HEK293 (cell line): ENCODE data around the gene RPS15.

ENCODE experiments used
- CTCF ChIA-PET: fragments of 350-600 bp; formaldehyde crosslinking; extraction: SDS; loops from one replicate; lab custom pipeline; 2021; ENCODE audit warnings: antibody characterized with exemption; lab: Yijun Ruan, JAX
- POLR2A ChIA-PET: fragments of 300-600 bp; formaldehyde crosslinking; extraction: SDS; loops from one replicate; lab custom pipeline; 2020; ENCODE audit warnings: antibody characterized with exemption, inconsistent platforms; lab: Yijun Ruan, JAX
- H3K27ac ChIP-seq: fragments of 200-500 bp; sonication (Bioruptor generic); 2 replicates; pipeline ENCODE4 v1.5.1; 2014; ENCODE audit warnings: low read depth, low read length, control low read depth, inconsistent platforms; ENCODE audit errors: extremely low read depth
- H3K36me3 ChIP-seq, 2 experiments: fragments of 200-500 bp in 1 of 2; sonication (Bioruptor generic) in 1 of 2; 1 replicate in 1 of 2; 2 replicates in 1 of 2; pipeline ENCODE4 v1.5.1; 2014 to 2017; ENCODE audit warnings: inconsistent platforms in 2 of 2, low read length in 2 of 2; ENCODE audit not compliant: control insufficient read depth in 2 of 2, insufficient read depth in 1 of 2
- H3K4me1 ChIP-seq: fragments of 200-500 bp; sonication (Bioruptor generic); 2 replicates; pipeline ENCODE4 v1.5.1; 2014; ENCODE audit warnings: mild to moderate bottlenecking, low read length, inconsistent platforms; ENCODE audit not compliant: control insufficient read depth, insufficient read depth
- H3K4me3 ChIP-seq: 2 replicates; pipeline ENCODE4 v1.5.1; 2011; ENCODE audit warnings: low read depth, mild to moderate bottlenecking, control low read depth, low read length, moderate library complexity
- H3K9me3 ChIP-seq: fragments of 200-500 bp; sonication (Bioruptor generic); 2 replicates; pipeline ENCODE4 v1.5.1; 2014; ENCODE audit warnings: low read depth, low read length, inconsistent platforms; ENCODE audit not compliant: control insufficient read depth, insufficient read depth
- EGR2 ChIP-seq: fragments of 450-650 bp; formaldehyde crosslinking; IDR thresholded peaks from 2 replicates; pipeline ENCODE4 v1.5.1; 2016; ENCODE audit warnings: low read depth, missing biosample characterization, missing genetic modification characterization
- GFI1B ChIP-seq: fragments of 450-650 bp; formaldehyde crosslinking; IDR thresholded peaks from 2 replicates; pipeline ENCODE4 v1.5.1; 2016; ENCODE audit warnings: missing biosample characterization, missing genetic modification characterization
- HIC1 ChIP-seq: fragments of 450-650 bp; formaldehyde crosslinking; IDR thresholded peaks from 2 replicates; pipeline ENCODE4 v1.5.1; 2016; ENCODE audit warnings: missing biosample characterization, missing genetic modification characterization
- HOXA7 ChIP-seq: sonication (generic); formaldehyde crosslinking; IDR thresholded peaks from 2 replicates; pipeline ENCODE4 v1.8.1; 2022; ENCODE audit warnings: missing genetic modification reagents, borderline replicate concordance
- KLF16 ChIP-seq: fragments of 450-650 bp; formaldehyde crosslinking; IDR thresholded peaks from 2 replicates; pipeline ENCODE4 v1.5.1; 2017; ENCODE audit warnings: missing biosample characterization, missing genetic modification characterization
- KLF8 ChIP-seq: fragments of 450-650 bp; formaldehyde crosslinking; IDR thresholded peaks from 2 replicates; pipeline ENCODE4 v1.5.1; 2016; ENCODE audit warnings: missing biosample characterization, missing genetic modification characterization
- PBX3 ChIP-seq: sonication (generic); formaldehyde crosslinking; IDR thresholded peaks from 2 replicates; pipeline ENCODE4 v1.8.1; 2022; ENCODE audit warnings: mild to moderate bottlenecking, moderate library complexity, missing genetic modification reagents
- SALL2 ChIP-seq: fragments of 450-650 bp; formaldehyde crosslinking; IDR thresholded peaks from 2 replicates; pipeline ENCODE4 v1.5.0; 2017; ENCODE audit warnings: missing biosample characterization, mild to moderate bottlenecking, missing genetic modification characterization, borderline replicate concordance
- YY1 ChIP-seq: fragments of 450-650 bp; formaldehyde crosslinking; IDR thresholded peaks from 2 replicates; pipeline ENCODE4 v1.5.1; 2018; ENCODE audit warnings: missing biosample characterization, missing genetic modification characterization
- ZBTB8A ChIP-seq: fragments of 450-650 bp; formaldehyde crosslinking; IDR thresholded peaks from 2 replicates; pipeline ENCODE4 v1.5.1; 2016; ENCODE audit warnings: missing biosample characterization, missing genetic modification characterization
- ZFHX2 ChIP-seq: fragments of 450-650 bp; formaldehyde crosslinking; conservative IDR thresholded peaks from 2 replicates; pipeline ENCODE4 v1.5.1; 2016; ENCODE audit warnings: missing biosample characterization, missing genetic modification characterization
- ZFP3 ChIP-seq: fragments of 450-650 bp; formaldehyde crosslinking; IDR thresholded peaks from 2 replicates; pipeline ENCODE4 v1.5.1; 2016; ENCODE audit warnings: low read depth, missing biosample characterization, missing genetic modification characterization
- ZIC2 ChIP-seq: fragments of 450-650 bp; formaldehyde crosslinking; IDR thresholded peaks from 2 replicates; pipeline ENCODE4 v1.5.1; 2016; ENCODE audit warnings: missing biosample characterization, missing genetic modification characterization
- ZNF133 ChIP-seq: fragments of 450-650 bp; formaldehyde crosslinking; IDR thresholded peaks from 2 replicates; pipeline ENCODE4 v1.5.1; 2016; ENCODE audit warnings: missing biosample characterization, missing genetic modification characterization
- ZNF211 ChIP-seq: fragments of 450-650 bp; formaldehyde crosslinking; IDR thresholded peaks from 2 replicates; pipeline ENCODE4 v1.5.1; 2016; ENCODE audit warnings: low read depth, missing biosample characterization, missing genetic modification characterization
- ZNF324 ChIP-seq: fragments of 450-650 bp; formaldehyde crosslinking; IDR thresholded peaks from 2 replicates; pipeline ENCODE4 v1.5.1; 2016; ENCODE audit warnings: missing biosample characterization, missing genetic modification characterization
- ZNF350 ChIP-seq: fragments of 450-650 bp; formaldehyde crosslinking; IDR thresholded peaks from 2 replicates; pipeline ENCODE4 v1.5.0; 2017; ENCODE audit warnings: missing biosample characterization, mild to moderate bottlenecking, missing genetic modification characterization
- ZNF416 ChIP-seq: fragments of 450-650 bp; formaldehyde crosslinking; IDR thresholded peaks from 2 replicates; pipeline ENCODE4 v1.5.1; 2016; ENCODE audit warnings: missing biosample characterization, missing genetic modification characterization
- ZNF529 ChIP-seq: fragments of 450-650 bp; formaldehyde crosslinking; IDR thresholded peaks from 2 replicates; pipeline ENCODE4 v1.5.1; 2017; ENCODE audit warnings: missing genetic modification characterization, missing biosample characterization; ENCODE audit not compliant: insufficient replicate concordance
- ZNF544 ChIP-seq: fragments of 450-650 bp; formaldehyde crosslinking; IDR thresholded peaks from 2 replicates; pipeline ENCODE4 v1.5.0; 2017; ENCODE audit warnings: missing biosample characterization, missing genetic modification characterization
- ZNF658 ChIP-seq: fragments of 450-650 bp; formaldehyde crosslinking; IDR thresholded peaks from 2 replicates; pipeline ENCODE4; 2016; ENCODE audit warnings: missing biosample characterization, missing genetic modification characterization
- ZNF664 ChIP-seq: fragments of 450-650 bp; formaldehyde crosslinking; IDR thresholded peaks from 2 replicates; pipeline ENCODE4 v1.5.1; 2016; ENCODE audit warnings: missing biosample characterization, missing genetic modification characterization
- ZNF670 ChIP-seq: fragments of 450-650 bp; formaldehyde crosslinking; IDR thresholded peaks from 2 replicates; pipeline ENCODE4 v1.5.1; 2016; ENCODE audit warnings: missing biosample characterization, missing genetic modification characterization, low read depth
- ZNF792 ChIP-seq: fragments of 450-650 bp; formaldehyde crosslinking; IDR thresholded peaks from 2 replicates; pipeline ENCODE4 v1.5.1; 2016; ENCODE audit warnings: missing biosample characterization, missing genetic modification characterization
- TF ChIP-seq, protein P1 (sequence below): fragments of 450-650 bp; formaldehyde crosslinking; IDR thresholded peaks from 2 replicates; pipeline ENCODE4; 2016; ENCODE audit warnings: missing biosample characterization, missing genetic modification characterization
- TF ChIP-seq, protein P2 (sequence below): fragments of 450-650 bp; formaldehyde crosslinking; IDR thresholded peaks from 2 replicates; pipeline ENCODE4 v1.5.1; 2016; ENCODE audit warnings: missing biosample characterization, missing genetic modification characterization
- TF ChIP-seq, protein P3 (sequence below): fragments of 450-650 bp; formaldehyde crosslinking; IDR thresholded peaks from 2 replicates; pipeline ENCODE4 v1.5.0; 2017; ENCODE audit warnings: missing biosample characterization, missing genetic modification characterization, borderline replicate concordance

Gene RPS15

DNA sequence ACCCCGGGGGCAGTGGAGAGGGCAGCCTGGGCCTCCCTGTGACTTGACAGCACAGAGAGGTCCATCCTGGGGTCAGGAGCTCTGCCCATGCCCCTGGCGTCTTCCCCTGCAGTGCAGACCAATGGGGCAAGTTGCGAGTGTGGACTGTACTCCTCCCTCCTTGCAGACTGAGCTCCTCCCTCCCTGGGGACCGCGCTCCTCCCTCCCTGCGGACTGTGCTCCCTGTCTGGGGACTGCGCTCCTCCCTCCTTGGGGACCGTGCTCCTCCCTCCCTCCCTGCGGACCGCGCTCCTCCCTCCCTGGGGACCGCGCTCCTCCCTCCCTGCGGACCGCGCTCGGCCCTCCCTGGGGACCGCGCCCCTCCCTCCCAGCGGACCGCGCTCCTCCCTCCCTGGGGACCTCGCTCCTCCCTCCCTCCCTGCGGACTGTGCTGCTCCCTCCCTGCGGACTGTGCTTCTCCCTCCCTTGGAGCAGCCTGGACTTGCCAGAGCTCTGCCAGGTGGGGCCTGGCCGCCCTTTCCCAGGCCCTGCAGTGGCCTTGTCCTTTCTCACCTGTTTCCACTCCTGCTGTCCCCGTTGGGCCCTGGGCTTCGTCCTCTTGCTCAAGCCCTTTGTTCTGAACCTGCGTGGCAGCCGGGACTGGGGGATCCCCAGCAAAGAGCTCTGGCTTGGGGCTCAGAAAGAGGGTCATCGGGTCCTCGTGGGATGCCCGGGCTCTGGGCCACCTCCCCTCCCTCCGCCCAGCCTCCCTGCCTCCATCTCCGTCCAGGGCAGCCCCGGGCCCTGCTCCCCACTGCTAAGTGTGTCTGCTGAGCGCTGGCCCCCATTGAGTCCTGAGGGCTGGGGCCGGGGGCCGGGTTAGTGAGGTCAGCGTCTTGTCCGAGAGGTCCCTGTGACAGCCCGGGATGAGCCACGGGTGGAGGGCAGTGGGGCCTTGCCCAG lies 43.7 kb upstream of the RPS15 start (continued):
- no peak for TF ChIP-seq GFI1B (tag by site-specific recombination)

- Histone ChIP-seq H3K9me3 (no peaks in the 10 kb centered on the region), H3K27ac (no peak overlapping the region), H3K4me3 (no peak overlapping the region), H3K4me1 (no peaks in the 10 kb centered on the region), H3K36me3 (peaks cover 0 to 54% of the 10 kb centered on the region in 2 experiments; a peak in 2 of 3 replicates)
- POLR2A ChIA-PET: no interaction called here
- CTCF ChIA-PET: no interaction called here
- TF ChIP-seq ZNF211 (tag by site-specific recombination) (no peak), ZNF133 (tag by site-specific recombination) (no peak), ZNF544 (tag by site-specific recombination) (no peak), HIC1 (tag by site-specific recombination) (peak; percentile 45; the same call in 1 of the 2 replicates), ZNF350 (tag by site-specific recombination) (no peak), ZNF664 (no peak), ZIC2 (tag by site-specific recombination) (no peak), PBX3 (CRISPR knock-in tag) (0 out of 2 replicates have a peak, but pooled peaks have one; percentile 32), ZNF658 (no peak), KLF8 (tag by site-specific recombination) (no peak), ZFHX2 (tag by site-specific recombination) (peak; percentile 97), EGR2 (peak; percentile 95), ZNF416 (tag by site-specific recombination) (no peak), KLF16 (no peak), ZBTB8A (tag by site-specific recombination) (peak; percentile 58), ZNF529 (tag by site-specific recombination) (no peak), SALL2 (tag by site-specific recombination) (no peak), ZNF324 (tag by site-specific recombination) (no peak), YY1 (no peak), HOXA7 (no peak), ZNF792 (no peak), ZNF670 (no peak), ZFP3 (tag by site-specific recombination) (no peak)
- TF ChIP-seq, protein P1, sequence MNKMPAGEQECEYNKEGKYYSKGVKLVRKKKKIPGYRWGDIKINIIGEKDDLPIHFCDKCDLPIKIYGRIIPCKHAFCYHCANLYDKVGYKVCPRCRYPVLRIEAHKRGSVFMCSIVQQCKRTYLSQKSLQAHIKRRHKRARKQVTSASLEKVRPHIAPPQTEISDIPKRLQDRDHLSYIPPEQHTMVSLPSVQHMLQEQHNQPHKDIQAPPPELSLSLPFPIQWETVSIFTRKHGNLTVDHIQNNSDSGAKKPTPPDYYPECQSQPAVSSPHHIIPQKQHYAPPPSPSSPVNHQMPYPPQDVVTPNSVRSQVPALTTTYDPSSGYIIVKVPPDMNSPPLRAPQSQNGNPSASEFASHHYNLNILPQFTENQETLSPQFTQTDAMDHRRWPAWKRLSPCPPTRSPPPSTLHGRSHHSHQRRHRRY: no peak
- TF ChIP-seq, protein P2, sequence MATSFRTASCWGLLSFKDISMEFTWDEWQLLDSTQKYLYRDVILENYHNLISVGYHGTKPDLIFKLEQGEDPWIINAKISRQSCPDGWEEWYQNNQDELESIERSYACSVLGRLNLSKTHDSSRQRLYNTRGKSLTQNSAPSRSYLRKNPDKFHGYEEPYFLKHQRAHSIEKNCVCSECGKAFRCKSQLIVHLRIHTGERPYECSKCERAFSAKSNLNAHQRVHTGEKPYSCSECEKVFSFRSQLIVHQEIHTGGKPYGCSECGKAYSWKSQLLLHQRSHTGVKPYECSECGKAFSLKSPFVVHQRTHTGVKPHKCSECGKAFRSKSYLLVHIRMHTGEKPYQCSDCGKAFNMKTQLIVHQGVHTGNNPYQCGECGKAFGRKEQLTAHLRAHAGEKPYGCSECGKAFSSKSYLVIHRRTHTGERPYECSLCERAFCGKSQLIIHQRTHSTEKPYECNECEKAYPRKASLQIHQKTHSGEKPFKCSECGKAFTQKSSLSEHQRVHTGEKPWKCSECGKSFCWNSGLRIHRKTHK (tag by site-specific recombination): no peak
- TF ChIP-seq, protein P3, sequence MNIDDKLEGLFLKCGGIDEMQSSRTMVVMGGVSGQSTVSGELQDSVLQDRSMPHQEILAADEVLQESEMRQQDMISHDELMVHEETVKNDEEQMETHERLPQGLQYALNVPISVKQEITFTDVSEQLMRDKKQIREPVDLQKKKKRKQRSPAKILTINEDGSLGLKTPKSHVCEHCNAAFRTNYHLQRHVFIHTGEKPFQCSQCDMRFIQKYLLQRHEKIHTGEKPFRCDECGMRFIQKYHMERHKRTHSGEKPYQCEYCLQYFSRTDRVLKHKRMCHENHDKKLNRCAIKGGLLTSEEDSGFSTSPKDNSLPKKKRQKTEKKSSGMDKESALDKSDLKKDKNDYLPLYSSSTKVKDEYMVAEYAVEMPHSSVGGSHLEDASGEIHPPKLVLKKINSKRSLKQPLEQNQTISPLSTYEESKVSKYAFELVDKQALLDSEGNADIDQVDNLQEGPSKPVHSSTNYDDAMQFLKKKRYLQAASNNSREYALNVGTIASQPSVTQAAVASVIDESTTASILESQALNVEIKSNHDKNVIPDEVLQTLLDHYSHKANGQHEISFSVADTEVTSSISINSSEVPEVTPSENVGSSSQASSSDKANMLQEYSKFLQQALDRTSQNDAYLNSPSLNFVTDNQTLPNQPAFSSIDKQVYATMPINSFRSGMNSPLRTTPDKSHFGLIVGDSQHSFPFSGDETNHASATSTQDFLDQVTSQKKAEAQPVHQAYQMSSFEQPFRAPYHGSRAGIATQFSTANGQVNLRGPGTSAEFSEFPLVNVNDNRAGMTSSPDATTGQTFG: no peak
Observed at GRCh38 chr19:1395194-1396018, 42.8 kb upstream of the RPS15 start.
